Fibroblast of villous mesenchyme (primary cell): ENCODE results near the gene HMCN2. TPM values are rescaled to one million over a fixed set of nuclear protein-coding genes. Genes with fewer than 3 reads are reported as not detected.

Experiments used
- DNase-seq: peaks from one replicate; pipeline ENCODE4 v3.0.0-alpha.2; 2010; ENCODE audit warnings: low read depth
- H3K4me3 ChIP-seq: 2 replicates; pipeline ENCODE4 v1.5.1; 2011; ENCODE audit warnings: low read depth, mild to moderate bottlenecking, low read length
- total RNA-seq: library from RNA; depleted of rRNA; stranded (reverse); fragments of >200 nt; gene quantifications from 2 replicates; pipeline ENCODE4 v1.2.3, GENCODE V29; 2012
- TF ChIP-seq, protein P1 (sequence below): IDR thresholded peaks from 2 replicates; pipeline ENCODE4 v1.5.1; 2012; ENCODE audit warnings: low read depth, mild to moderate bottlenecking, low read length; ENCODE audit not compliant: insufficient read depth

HMCN2 gene
- total RNA-seq, 1 donor = not detected

DNA sequence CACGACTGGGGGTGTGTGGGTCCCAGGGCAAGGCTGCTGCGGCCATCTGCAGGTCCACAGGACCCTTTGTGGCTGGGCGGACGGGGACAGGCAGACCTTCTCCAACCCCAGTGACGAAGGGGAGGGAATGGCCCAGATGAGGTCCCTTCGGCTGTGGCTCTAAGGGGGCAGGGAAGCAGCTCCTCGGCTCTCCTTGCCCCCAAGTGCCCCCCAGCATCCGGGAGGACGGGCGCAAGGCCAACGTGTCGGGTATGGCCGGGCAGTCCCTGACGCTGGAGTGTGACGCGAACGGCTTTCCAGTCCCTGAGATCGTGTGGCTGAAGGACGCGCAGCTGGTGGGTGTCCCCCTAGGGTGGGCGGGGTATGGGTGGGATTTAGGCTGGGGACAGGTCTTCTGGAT is 82.8 kb downstream of the HMCN2 start:
- TF ChIP-seq, protein P1, sequence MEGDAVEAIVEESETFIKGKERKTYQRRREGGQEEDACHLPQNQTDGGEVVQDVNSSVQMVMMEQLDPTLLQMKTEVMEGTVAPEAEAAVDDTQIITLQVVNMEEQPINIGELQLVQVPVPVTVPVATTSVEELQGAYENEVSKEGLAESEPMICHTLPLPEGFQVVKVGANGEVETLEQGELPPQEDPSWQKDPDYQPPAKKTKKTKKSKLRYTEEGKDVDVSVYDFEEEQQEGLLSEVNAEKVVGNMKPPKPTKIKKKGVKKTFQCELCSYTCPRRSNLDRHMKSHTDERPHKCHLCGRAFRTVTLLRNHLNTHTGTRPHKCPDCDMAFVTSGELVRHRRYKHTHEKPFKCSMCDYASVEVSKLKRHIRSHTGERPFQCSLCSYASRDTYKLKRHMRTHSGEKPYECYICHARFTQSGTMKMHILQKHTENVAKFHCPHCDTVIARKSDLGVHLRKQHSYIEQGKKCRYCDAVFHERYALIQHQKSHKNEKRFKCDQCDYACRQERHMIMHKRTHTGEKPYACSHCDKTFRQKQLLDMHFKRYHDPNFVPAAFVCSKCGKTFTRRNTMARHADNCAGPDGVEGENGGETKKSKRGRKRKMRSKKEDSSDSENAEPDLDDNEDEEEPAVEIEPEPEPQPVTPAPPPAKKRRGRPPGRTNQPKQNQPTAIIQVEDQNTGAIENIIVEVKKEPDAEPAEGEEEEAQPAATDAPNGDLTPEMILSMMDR = no peak
- H3K4me3 ChIP-seq = no peak overlapping the region
- DNase-seq = no peak

DNA sequence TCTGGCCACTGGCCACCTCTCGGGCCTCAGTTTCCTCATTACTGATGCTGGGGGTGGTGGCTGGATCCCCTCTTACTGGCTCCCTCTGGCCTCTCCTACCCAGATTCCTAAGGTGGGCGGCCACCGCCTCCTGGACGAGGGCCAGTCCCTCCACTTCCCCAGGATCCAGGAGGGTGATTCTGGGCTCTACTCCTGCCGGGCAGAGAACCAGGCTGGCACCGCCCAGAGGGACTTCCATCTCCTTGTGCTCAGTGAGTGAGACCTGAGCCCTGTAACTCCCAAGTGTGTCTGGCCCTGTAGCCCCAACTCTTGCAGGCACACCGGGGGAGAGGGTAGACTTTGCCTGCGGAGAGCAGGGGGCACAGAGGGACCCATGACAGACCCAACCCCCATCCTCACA is 83.3 kb downstream of the HMCN2 start:
- no peak for DNase-seq
- no peak overlapping the region for H3K4me3 ChIP-seq
- TF ChIP-seq, protein P1 = no peak

DNA sequence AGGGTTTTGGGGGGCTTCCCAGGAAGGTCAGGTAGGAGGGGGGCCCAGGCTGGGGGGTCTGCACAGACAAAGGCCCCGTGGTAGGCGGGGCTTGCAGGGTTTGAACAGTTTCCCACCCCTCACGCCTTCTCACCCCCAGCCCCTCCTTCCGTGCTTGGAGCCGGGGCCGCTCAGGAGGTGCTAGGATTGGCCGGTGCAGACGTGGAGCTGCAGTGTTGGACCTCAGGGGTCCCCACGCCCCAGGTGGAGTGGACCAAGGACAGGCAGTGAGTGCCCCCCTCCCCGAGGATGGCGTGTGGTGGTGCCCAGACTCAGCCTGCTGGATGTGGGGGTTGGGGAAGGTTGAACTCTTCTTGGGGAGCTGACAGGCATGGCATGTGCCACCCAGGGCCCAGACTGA is 83.8 kb downstream of the HMCN2 start:
- no peak overlapping the region for H3K4me3 ChIP-seq
- no peak for DNase-seq
- TF ChIP-seq, protein P1 = no peak

DNA sequence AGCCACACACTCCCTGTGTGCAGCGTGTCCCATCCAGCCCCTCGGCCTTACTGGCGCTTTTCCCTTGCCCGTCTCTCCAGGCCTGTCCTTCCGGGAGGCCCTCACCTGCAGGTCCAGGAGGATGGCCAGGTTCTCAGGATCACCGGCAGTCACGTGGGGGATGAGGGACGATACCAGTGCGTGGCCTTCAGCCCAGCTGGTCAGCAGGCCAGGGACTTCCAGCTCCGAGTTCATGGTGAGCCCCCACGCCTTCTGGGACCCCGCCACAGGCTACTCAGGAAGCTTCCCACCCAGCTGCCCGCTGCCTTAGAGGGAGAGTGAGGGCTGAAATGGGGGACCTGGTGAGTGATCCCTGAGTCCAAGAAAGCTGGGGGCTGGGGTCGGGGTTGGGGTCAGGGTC is 85.8 kb downstream of the HMCN2 start:
- DNase-seq = no peak
- H3K4me3 ChIP-seq = no peak overlapping the region
- TF ChIP-seq, protein P1 = no peak

DNA sequence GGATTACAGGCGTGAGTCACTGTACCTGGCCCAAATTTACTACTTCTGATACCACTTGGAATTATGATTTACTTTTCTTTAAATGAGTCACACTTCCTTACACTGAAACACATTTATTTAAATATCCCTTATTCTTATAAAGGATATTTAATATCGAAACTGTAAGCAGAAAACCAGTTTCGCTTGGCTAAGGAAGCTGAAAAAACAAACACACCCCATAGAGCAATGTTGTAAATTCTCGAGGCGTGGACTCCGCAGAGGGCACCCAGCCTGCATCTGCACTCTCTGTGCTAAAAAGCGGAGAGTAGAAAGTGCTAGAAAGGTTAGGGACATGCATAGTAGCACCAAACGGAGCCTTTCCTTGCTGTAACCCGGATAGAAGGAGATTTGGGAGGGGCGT is 86.5 kb downstream of the HMCN2 start:
- H3K4me3 ChIP-seq = no peak overlapping the region
- TF ChIP-seq, protein P1 = no peak
- no peak for DNase-seq

DNA sequence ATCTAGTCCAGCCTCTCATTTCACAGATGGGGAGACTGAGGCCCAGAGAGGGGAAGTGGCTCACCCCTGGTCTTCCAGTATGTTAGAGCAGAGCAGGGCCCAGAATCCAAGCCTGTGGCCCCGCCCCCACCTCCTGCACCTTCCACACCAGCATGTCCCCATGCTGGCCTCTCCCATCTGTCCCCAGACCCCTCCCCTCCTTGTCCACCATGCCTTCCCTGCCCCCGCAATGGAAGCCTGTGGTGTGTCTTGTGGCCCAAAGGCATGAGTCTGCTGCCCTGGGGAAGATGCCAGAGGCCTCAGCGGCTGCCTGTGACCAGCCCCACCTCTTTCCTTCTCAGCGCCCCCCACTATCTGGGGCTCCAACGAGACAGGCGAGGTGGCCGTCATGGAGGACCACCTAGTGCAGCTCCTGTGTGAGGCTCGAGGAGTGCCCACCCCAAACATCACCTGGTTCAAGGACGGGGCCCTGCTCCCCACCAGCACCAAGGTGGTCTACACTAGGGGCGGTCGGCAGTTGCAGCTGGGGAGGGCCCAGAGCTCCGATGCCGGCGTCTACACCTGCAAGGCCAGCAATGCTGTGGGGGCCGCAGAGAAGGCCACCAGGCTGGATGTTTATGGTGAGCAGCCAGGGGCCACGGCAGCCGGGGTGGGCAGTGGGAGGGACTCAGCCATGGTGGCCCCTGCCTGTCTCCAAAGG is 87.2 kb downstream of the HMCN2 start:
- DNase-seq = no peak
- TF ChIP-seq, protein P1 = no peak
- no peak overlapping the region for H3K4me3 ChIP-seq

DNA sequence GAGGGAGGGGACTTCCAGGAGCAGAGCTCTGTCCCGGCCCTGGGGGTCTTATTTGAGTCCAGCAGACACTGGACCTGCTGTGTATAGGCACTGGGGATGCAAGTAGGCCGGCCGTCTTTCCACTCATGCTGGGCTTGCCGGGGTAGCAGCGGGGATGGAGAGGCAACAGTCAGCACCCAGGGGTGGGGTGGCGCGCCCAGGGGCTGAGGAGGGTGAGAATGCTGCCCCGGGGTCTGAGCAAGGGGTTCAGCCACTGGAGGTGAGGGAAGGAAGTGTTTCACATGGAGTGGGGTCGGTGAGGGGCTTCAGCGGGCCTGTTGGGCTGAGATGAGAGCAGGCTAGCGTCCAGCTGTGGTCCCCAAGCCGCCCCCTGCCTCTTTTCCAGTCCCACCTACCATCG is 88.8 kb downstream of the HMCN2 start:
- TF ChIP-seq, protein P1 = no peak
- H3K4me3 ChIP-seq = no peak overlapping the region
- DNase-seq = no peak
